OCI-LY3 (cell line): ENCODE measurements around the gene GRIN1.

Experiments used
- H2AFZ ChIP-seq: fragments of 200-600, 300-600 bp; shearing (Covaris generic); 2 replicates; pipeline ENCODE4 v1.6.0; 2014; ENCODE audit warnings: antibody characterized with exemption, low read depth, low read length
- H3K27ac ChIP-seq: fragments of 200-600, 300-600 bp; sonication (generic); 2 replicates; pipeline ENCODE4 v1.5.1; 2014; ENCODE audit warnings: mild to moderate bottlenecking, low read length, moderate library complexity, mixed read lengths
- H3K27me3 ChIP-seq: fragments of 200-600, 300-600 bp; sonication (generic); 2 replicates; pipeline ENCODE4 v1.6.1; 2014; ENCODE audit warnings: low read depth, low read length, mixed read lengths
- H3K36me3 ChIP-seq: fragments of 200-600, 300-600 bp; sonication (generic); replicated peaks from 2 replicates; pipeline ENCODE3; 2014; ENCODE audit warnings: low read depth, low read length, mixed read lengths
- H3K4me1 ChIP-seq: fragments of 300-600, 200-600 bp; sonication (generic); 2 replicates; pipeline ENCODE4 v1.6.1; 2014; ENCODE audit warnings: low read length, mixed read lengths
- H3K4me2 ChIP-seq: fragments of 200-600, 300-600 bp; sonication (generic); 2 replicates; pipeline ENCODE4 v1.6.1; 2014; ENCODE audit warnings: low read length, mixed read lengths
- H3K4me3 ChIP-seq: fragments of 300-600, 200-600 bp; sonication (generic); 2 replicates; pipeline ENCODE4 v1.5.1; 2014; ENCODE audit warnings: antibody characterized with exemption, mild to moderate bottlenecking, low read length, moderate library complexity
- H3K79me2 ChIP-seq: fragments of 300-600, 200-600 bp; shearing (Covaris generic); 2 replicates; pipeline ENCODE4 v1.6.1; 2014; ENCODE audit warnings: mild to moderate bottlenecking, low read length, mixed read lengths
- H3K9ac ChIP-seq: fragments of 300-600, 200-600 bp; shearing (Covaris generic); 2 replicates; pipeline ENCODE4 v1.6.0; 2014; ENCODE audit warnings: mild to moderate bottlenecking, low read length, moderate library complexity
- H3K9me3 ChIP-seq: fragments of 200-600, 300-600 bp; shearing (Covaris generic); 2 replicates; pipeline ENCODE4 v1.6.1; 2014; ENCODE audit warnings: low read length, mixed read lengths; ENCODE audit not compliant: insufficient read depth
- H4K20me1 ChIP-seq: fragments of 200-600, 300-600 bp; sonication (generic); 2 replicates; pipeline ENCODE4 v1.6.1; 2016; ENCODE audit warnings: low read length, mixed read lengths; ENCODE audit not compliant: insufficient read depth
- CTCF ChIP-seq: fragments of 200-600, 300-600 bp; sonication (generic); IDR thresholded peaks from 2 replicates; pipeline ENCODE4 v1.5.1; 2014; ENCODE audit warnings: antibody characterized with exemption, low read length, low read depth
- EZH2phosphoT487 ChIP-seq: fragments of 200-600 bp; shearing (Covaris generic); IDR thresholded peaks from 2 replicates; pipeline ENCODE4 v1.6.1; 2018; ENCODE audit warnings: antibody characterized with exemption, mixed run types, low read depth

GRIN1 gene

DNA sequence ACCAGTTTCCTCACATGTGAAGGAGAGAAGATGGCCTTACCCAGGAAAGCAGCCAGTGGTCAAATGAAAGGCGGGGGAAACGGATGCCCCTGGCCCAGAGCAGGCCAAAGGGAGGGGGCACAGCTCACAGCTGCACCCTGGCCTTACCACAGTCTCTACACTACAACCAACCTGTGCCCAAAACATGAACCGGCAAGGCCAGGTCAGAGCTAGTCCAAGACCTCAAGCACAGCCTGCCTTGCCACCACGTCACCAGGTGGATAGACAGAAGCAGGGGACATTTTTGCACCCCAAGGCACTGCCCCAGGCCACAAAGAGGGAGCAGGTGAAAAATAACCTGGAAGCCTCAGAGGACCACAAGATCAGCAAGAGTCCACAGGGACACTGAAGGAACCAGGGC, 4.5 kb downstream of the GRIN1 start:
- H3K9ac ChIP-seq: no peak overlapping the region
- no peak for TF ChIP-seq CTCF
- no peak for TF ChIP-seq EZH2phosphoT487
- H3K4me3 ChIP-seq: no peak overlapping the region
- H4K20me1 ChIP-seq: no peaks in the 10 kb centered on the region
- no peaks in the 10 kb centered on the region for H3K9me3 ChIP-seq
- no peaks in the 10 kb centered on the region for H3K79me2 ChIP-seq
- H2AFZ ChIP-seq: no peak overlapping the region
- H3K27ac ChIP-seq: no peak overlapping the region
- H3K36me3 ChIP-seq: no peaks in the 10 kb centered on the region
- no peaks in the 10 kb centered on the region for H3K4me1 ChIP-seq
- H3K27me3 ChIP-seq: 0 out of 2 replicates have a peak, but pooled peaks cover 19% of the 10 kb centered on the region
- H3K4me2 ChIP-seq: no peak overlapping the region

GRCh38 chr9:137145731-137146526, 7.0 kb downstream of the GRIN1 start:
- Histone ChIP-seq H3K36me3 (no peaks in the 10 kb centered on the region), H3K9ac (no peak overlapping the region), H3K4me1 (peaks cover 11% of the 10 kb centered on the region), H2AFZ (no peak overlapping the region), H3K79me2 (no peaks in the 10 kb centered on the region), H3K4me2 (no peak overlapping the region), H4K20me1 (no peaks in the 10 kb centered on the region), H3K9me3 (no peaks in the 10 kb centered on the region), H3K27ac (no peak overlapping the region), H3K27me3 (0 out of 2 replicates have a peak, but pooled peaks cover 13% of the 10 kb centered on the region), H3K4me3 (no peak overlapping the region)
- no peak for TF ChIP-seq CTCF

DNA sequence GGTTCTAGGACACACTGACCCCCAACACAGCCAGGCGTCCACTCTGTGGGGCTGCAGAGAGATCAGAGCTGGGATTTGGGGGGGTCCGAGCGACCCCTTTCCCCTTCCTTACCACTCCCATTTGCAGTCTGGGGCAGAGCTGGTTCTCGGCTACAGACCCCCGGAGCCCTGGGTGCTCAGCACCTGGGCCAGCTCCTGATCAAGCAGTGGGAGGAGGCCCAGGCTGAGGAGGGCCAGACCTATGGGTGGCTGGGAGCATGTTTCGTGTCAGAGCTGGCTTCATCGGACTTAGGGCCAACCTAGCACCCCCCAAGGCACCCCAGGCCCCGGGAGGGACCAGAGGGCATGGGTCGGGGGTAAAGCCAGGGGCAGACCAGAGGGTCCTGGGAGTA, 7.6 kb downstream of the GRIN1 start:
- no peaks in the 10 kb centered on the region for H3K36me3 ChIP-seq
- H3K27ac ChIP-seq: no peak overlapping the region
- no peak for TF ChIP-seq EZH2phosphoT487
- TF ChIP-seq CTCF: no peak
- H4K20me1 ChIP-seq: no peaks in the 10 kb centered on the region
- no peak overlapping the region for H3K9ac ChIP-seq
- no peak overlapping the region for H3K4me3 ChIP-seq
- no peak overlapping the region for H3K4me2 ChIP-seq
- no peaks in the 10 kb centered on the region for H3K9me3 ChIP-seq
- no peak overlapping the region for H2AFZ ChIP-seq
- H3K79me2 ChIP-seq: no peaks in the 10 kb centered on the region
- H3K27me3 ChIP-seq: 0 out of 2 replicates have a peak, but pooled peaks cover 12% of the 10 kb centered on the region
- H3K4me1 ChIP-seq: peaks cover 14% of the 10 kb centered on the region

DNA sequence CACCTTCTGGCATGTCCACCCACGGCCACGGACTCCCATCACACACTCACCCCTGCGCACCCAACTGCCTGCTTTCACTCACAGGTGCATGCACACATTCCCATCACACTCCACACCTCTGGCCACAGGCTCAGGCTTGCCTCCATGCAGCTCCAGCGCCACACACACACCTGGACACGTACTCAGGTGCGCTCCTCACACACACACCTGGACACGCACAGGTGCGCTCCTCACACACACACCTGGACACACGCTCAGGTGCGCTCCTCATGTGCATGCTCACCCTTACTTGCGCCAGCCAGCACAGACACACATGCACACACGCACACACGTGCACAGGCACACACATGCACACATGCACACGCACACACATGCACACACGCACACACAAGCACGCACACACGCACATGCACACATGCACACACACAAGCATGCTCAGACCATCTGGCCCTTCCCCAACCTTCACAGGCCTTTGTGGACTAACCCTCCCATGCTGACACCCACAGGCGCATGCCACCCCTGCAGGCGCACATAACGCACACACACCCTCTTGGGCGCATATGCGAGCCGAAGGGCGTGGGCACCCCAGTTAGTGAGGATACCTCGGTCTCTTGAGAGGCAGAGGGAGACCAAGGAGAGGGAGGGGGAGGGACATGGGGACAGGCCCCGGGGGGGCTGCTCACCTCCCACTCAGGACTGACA, 8.3 kb downstream of the GRIN1 start:
- Histone ChIP-seq H3K9me3 (no peaks in the 10 kb centered on the region), H4K20me1 (no peaks in the 10 kb centered on the region), H3K4me2 (no peak overlapping the region), H3K27me3 (0 out of 2 replicates have a peak, but pooled peaks cover 10% of the 10 kb centered on the region), H3K36me3 (no peaks in the 10 kb centered on the region), H3K9ac (no peak overlapping the region), H3K4me1 (peaks cover 21% of the 10 kb centered on the region), H3K4me3 (no peak overlapping the region), H3K79me2 (no peaks in the 10 kb centered on the region), H2AFZ (no peak overlapping the region), H3K27ac (no peak overlapping the region)
- TF ChIP-seq EZH2phosphoT487: no peak
- no peak for TF ChIP-seq CTCF
